Neural cell (in vitro differentiated cells): ENCODE measurements around the gene SGCE. TPM values are rescaled to one million over a fixed set of nuclear protein-coding genes. Genes with fewer than 3 reads are reported as not detected.

Experiments used
- H2AFZ ChIP-seq: fragments of 200-600, 300-800 bp; sonication (generic), shearing (Covaris generic); 2 replicates; pipeline ENCODE4 v1.6.0; 2014; ENCODE audit warnings: low read depth, mild to moderate bottlenecking, antibody characterized with exemption, low read length, moderate library complexity
- H3F3A ChIP-seq: fragments of 200-600 bp; shearing (Covaris generic); 2 replicates; pipeline ENCODE4 v1.6.1; 2016; ENCODE audit warnings: mild to moderate bottlenecking, moderate library complexity, mixed read lengths, antibody characterized with exemption, low read length; ENCODE audit not compliant: insufficient read depth, poor library complexity, severe bottlenecking
- H3K27ac ChIP-seq: fragments of 200-600, 300-800 bp; sonication (generic), shearing (Covaris generic); 2 replicates; pipeline ENCODE4 v1.5.1; 2014; ENCODE audit warnings: mild to moderate bottlenecking, low read length, moderate library complexity
- H3K27me3 ChIP-seq: fragments of 300-800, 200-600 bp; sonication (generic), shearing (Covaris generic); 2 replicates; pipeline ENCODE4 v1.6.0; 2014; ENCODE audit warnings: mild to moderate bottlenecking, low read depth, low read length, moderate library complexity; ENCODE audit not compliant: insufficient read depth
- H3K36me3 ChIP-seq: fragments of 300-800, 200-600 bp; sonication (generic), shearing (Covaris generic); 2 replicates; pipeline ENCODE4 v1.5.1; 2014; ENCODE audit warnings: mild to moderate bottlenecking, antibody characterized with exemption, low read length, moderate library complexity; ENCODE audit not compliant: insufficient read depth
- H3K4me2 ChIP-seq: fragments of 300-800, 200-600 bp; sonication (generic), shearing (Covaris generic); 2 replicates; pipeline ENCODE4 v1.6.0; 2014; ENCODE audit warnings: mild to moderate bottlenecking, low read length
- H3K4me3 ChIP-seq: fragments of 300-800, 200-600 bp; sonication (generic), shearing (Covaris generic); 2 replicates; pipeline ENCODE4 v1.5.1; 2014; ENCODE audit warnings: mild to moderate bottlenecking, low read length, moderate library complexity
- H3K79me2 ChIP-seq: fragments of 200-600 bp; shearing (Covaris generic); replicated peaks from 2 replicates; pipeline ENCODE4 v1.6.0; 2014; ENCODE audit warnings: mild to moderate bottlenecking, low read length, moderate library complexity; ENCODE audit not compliant: insufficient read depth
- H3K9ac ChIP-seq: fragments of 300-800, 200-600 bp; sonication (generic), shearing (Covaris generic); 2 replicates; pipeline ENCODE4 v1.6.1; 2016; ENCODE audit warnings: mild to moderate bottlenecking, low read length, mixed read lengths
- H3K9me2 ChIP-seq: fragments of 200-600 bp; shearing (Covaris generic); 2 replicates; pipeline ENCODE4 v1.6.1; 2016; ENCODE audit warnings: mild to moderate bottlenecking, low read length, mixed read lengths; ENCODE audit not compliant: insufficient read depth
- H3K9me3 ChIP-seq: fragments of 200-600, 300-800 bp; sonication (generic), shearing (Covaris generic); 2 replicates; pipeline ENCODE4 v1.6.1; 2016; ENCODE audit warnings: mild to moderate bottlenecking, mixed run types, low read length, moderate library complexity, mixed read lengths
- H4K20me1 ChIP-seq: fragments of 200-600 bp; shearing (Covaris generic); 2 replicates; pipeline ENCODE4 v1.6.1; 2016; ENCODE audit warnings: mild to moderate bottlenecking, mixed run types; ENCODE audit not compliant: insufficient read depth
- EP300 ChIP-seq: fragments of 450-650 bp; conservative IDR thresholded peaks from 2 replicates; pipeline ENCODE4 v1.6.1; 2014; ENCODE audit warnings: antibody characterized with exemption, mild to moderate bottlenecking, moderate library complexity; ENCODE audit not compliant: poor library complexity, severe bottlenecking
- EZH2 ChIP-seq: fragments of 200-600, 300-800 bp; shearing (Covaris generic), sonication (generic); IDR thresholded peaks from 2 replicates; pipeline ENCODE4 v1.6.1; 2014; ENCODE audit warnings: antibody characterized with exemption, low read length, borderline replicate concordance, mild to moderate bottlenecking; ENCODE audit not compliant: insufficient read depth, poor library complexity, severe bottlenecking
- MXI1 ChIP-seq: fragments of 450-650 bp; conservative IDR thresholded peaks from 2 replicates; pipeline ENCODE4 v1.6.1; 2014; ENCODE audit warnings: antibody characterized with exemption, mild to moderate bottlenecking; ENCODE audit not compliant: poor library complexity, severe bottlenecking
- POLR2AphosphoS5 ChIP-seq: IDR thresholded peaks from 2 replicates; pipeline ENCODE4 v1.6.1; 2012
- RAD21 ChIP-seq: fragments of 450-650 bp; conservative IDR thresholded peaks from 2 replicates; pipeline ENCODE4 v1.6.1; 2014; ENCODE audit warnings: antibody characterized with exemption, mild to moderate bottlenecking, moderate library complexity
- REST ChIP-seq: IDR thresholded peaks from 2 replicates; pipeline ENCODE4 v1.6.1; 2012; ENCODE audit warnings: borderline replicate concordance
- SMC3 ChIP-seq: fragments of 450-650 bp; conservative IDR thresholded peaks from 2 replicates; pipeline ENCODE4 v1.6.1; 2014; ENCODE audit warnings: antibody characterized with exemption, mild to moderate bottlenecking, moderate library complexity; ENCODE audit not compliant: poor library complexity
- TAF1 ChIP-seq: IDR thresholded peaks from 2 replicates; pipeline ENCODE4 v1.6.1; 2012; ENCODE audit warnings: low read depth
- polyA plus RNA-seq: library from polyadenylated mRNA; depleted of rRNA; stranded (reverse); fragments of >200 nt; gene quantifications from 2 replicates; pipeline ENCODE4 v1.2.3, GENCODE V29; 2014
- TF ChIP-seq, protein P1 (sequence below): fragments of 450-650 bp; IDR thresholded peaks from 2 replicates; pipeline ENCODE4 v1.5.1; 2014; ENCODE audit warnings: antibody characterized with exemption, mild to moderate bottlenecking, moderate library complexity; ENCODE audit not compliant: poor library complexity, severe bottlenecking

The SGCE gene
- polyA plus RNA-seq, 1 donor from 2014 or later = 94.6 TPM

DNA sequence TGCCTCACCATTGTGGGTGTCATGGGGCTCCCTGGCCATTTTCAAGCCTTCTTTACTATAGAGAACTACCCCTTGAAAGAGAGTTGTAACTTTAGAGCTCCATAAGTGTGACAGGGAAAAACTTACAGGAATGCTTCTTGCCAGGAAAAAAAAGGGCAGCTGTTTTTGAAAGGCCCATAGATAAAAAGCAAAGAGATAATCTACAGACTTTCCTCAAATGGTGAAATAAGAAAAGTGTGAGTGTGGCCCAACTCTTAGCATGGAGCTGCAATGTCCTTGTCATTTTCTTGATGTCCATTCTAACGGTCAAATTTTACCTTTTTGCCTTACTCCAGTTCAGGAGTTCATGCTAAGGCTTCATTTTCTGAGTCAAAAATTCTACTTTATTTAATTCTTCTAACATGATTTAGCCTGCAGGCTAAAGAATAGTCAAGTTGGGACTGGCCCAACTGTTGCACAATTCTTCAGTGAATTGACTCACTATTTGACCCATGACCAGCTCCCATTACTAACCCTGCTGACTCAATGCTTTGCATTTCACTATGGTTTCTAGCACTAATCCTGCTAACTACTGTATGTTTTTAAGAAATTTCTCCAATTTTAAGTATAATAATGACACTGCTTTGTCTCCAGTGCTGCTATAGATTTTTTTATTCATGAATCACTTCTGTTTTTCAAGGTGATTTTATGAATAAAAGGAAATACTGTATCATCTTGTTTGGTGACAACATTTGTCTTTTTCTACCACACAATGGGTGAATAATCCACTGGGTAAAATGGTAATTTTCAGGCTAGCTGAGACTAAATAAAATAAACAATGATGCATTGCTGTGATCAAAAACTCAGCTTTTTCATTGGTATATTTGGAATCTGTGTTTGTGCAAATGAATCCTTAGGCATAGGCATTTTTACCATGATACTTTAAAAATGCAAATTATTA, 41.4 kb upstream of the SGCE start:
- no peak overlapping the region for H3K4me2 ChIP-seq
- no peak overlapping the region for H3K9ac ChIP-seq
- H4K20me1 ChIP-seq = no peaks in the 10 kb centered on the region
- H3K27me3 ChIP-seq = no peaks in the 10 kb centered on the region
- TF ChIP-seq EZH2 (no peak), EP300 (no peak), SMC3 (no peak), POLR2AphosphoS5 (no peak), RAD21 (no peak), REST (no peak), MXI1 (no peak), TAF1 (no peak)
- TF ChIP-seq, protein P1, sequence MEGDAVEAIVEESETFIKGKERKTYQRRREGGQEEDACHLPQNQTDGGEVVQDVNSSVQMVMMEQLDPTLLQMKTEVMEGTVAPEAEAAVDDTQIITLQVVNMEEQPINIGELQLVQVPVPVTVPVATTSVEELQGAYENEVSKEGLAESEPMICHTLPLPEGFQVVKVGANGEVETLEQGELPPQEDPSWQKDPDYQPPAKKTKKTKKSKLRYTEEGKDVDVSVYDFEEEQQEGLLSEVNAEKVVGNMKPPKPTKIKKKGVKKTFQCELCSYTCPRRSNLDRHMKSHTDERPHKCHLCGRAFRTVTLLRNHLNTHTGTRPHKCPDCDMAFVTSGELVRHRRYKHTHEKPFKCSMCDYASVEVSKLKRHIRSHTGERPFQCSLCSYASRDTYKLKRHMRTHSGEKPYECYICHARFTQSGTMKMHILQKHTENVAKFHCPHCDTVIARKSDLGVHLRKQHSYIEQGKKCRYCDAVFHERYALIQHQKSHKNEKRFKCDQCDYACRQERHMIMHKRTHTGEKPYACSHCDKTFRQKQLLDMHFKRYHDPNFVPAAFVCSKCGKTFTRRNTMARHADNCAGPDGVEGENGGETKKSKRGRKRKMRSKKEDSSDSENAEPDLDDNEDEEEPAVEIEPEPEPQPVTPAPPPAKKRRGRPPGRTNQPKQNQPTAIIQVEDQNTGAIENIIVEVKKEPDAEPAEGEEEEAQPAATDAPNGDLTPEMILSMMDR = no peak
- no peaks in the 10 kb centered on the region for H3K9me3 ChIP-seq
- no peaks in the 10 kb centered on the region for H3K79me2 ChIP-seq
- no peaks in the 10 kb centered on the region for H3K9me2 ChIP-seq
- H3K4me3 ChIP-seq = no peak overlapping the region
- no peaks in the 10 kb centered on the region for H3K36me3 ChIP-seq
- no peaks in the 10 kb centered on the region for H3F3A ChIP-seq
- no peak overlapping the region for H2AFZ ChIP-seq
- no peak overlapping the region for H3K27ac ChIP-seq

- TF ChIP-seq MXI1 = no peak
- no peak for TF ChIP-seq TAF1
- no peak for TF ChIP-seq EZH2
- TF ChIP-seq SMC3 = no peak
- Histone ChIP-seq H2AFZ (no peak overlapping the region), H3K4me2 (no peak overlapping the region)
Measured at GRCh38 chr7:94687810-94688209, 31.9 kb upstream of the SGCE start.

More at GRCh38 chr7:94687810-94688209, 31.9 kb upstream of the SGCE start:
- H3F3A ChIP-seq = no peaks in the 10 kb centered on the region
- no peak overlapping the region for H3K27ac ChIP-seq
- H3K9me2 ChIP-seq = no peaks in the 10 kb centered on the region
- H3K79me2 ChIP-seq = no peaks in the 10 kb centered on the region
- no peaks in the 10 kb centered on the region for H3K27me3 ChIP-seq
- H3K4me3 ChIP-seq = no peak overlapping the region
- H4K20me1 ChIP-seq = no peaks in the 10 kb centered on the region
- no peaks in the 10 kb centered on the region for H3K36me3 ChIP-seq
- H3K9me3 ChIP-seq = no peaks in the 10 kb centered on the region
- H3K9ac ChIP-seq = no peak overlapping the region
